HepG2 (cell line): ENCODE results near the gene PRR11. TPM values are rescaled to one million over a fixed set of nuclear protein-coding genes. Genes with fewer than 3 reads are reported as not detected.

Source experiments
- HMGXB3 ChIP-seq: sonication (generic); formaldehyde crosslinking; IDR thresholded peaks from 2 replicates; pipeline ENCODE4 v1.4.0; 2020; ENCODE audit warnings: missing genetic modification reagents, borderline replicate concordance
- NFATC3 ChIP-seq: sonication (generic); formaldehyde crosslinking; IDR thresholded peaks from 2 replicates; pipeline ENCODE4 v1.5.1; 2020; ENCODE audit warnings: mild to moderate bottlenecking, missing genetic modification reagents
- PHF8 ChIP-seq: sonication (generic); formaldehyde crosslinking; IDR thresholded peaks from 2 replicates; pipeline ENCODE4 v1.5.0; 2020; ENCODE audit warnings: missing genetic modification reagents
- RERE ChIP-seq: IDR thresholded peaks from 2 replicates; pipeline ENCODE4 v1.6.1; 2016; ENCODE audit warnings: low read depth, missing genetic modification reagents, missing compliant biosample characterization
- SRSF1 ChIP-seq: fragments of 200-400 bp; formaldehyde crosslinking; optimal IDR thresholded peaks from 2 replicates; pipeline ENCODE3; 2017; ENCODE audit warnings: mild to moderate bottlenecking, low read depth, low read length, moderate library complexity
- ZNF180 ChIP-seq: sonication (generic); formaldehyde crosslinking; IDR thresholded peaks from 2 replicates; pipeline ENCODE4 v1.4.0; 2020; ENCODE audit warnings: low read depth, missing genetic modification reagents, borderline replicate concordance
- ZNF317 ChIP-seq: sonication (generic); formaldehyde crosslinking; IDR thresholded peaks from 2 replicates; pipeline ENCODE4 v1.5.0; 2020; ENCODE audit warnings: mild to moderate bottlenecking, missing genetic modification reagents
- ZNF414 ChIP-seq: sonication (generic); formaldehyde crosslinking; IDR thresholded peaks from 2 replicates; pipeline ENCODE4 v1.5.0; 2020; ENCODE audit warnings: missing genetic modification reagents
- ZNF558 ChIP-seq: sonication (generic); formaldehyde crosslinking; IDR thresholded peaks from 2 replicates; pipeline ENCODE4 v1.9.0; 2022; ENCODE audit warnings: mild to moderate bottlenecking, missing genetic modification reagents, borderline replicate concordance
- polyA plus RNA-seq, 8 experiments: library from polyadenylated mRNA; depleted of rRNA in 3 of 8; stranded (reverse) in 7 of 8; unstranded in 1 of 8; fragments of >200 nt; fragmentation: Illumina TruSeq in 4 of 8; extraction: Trizol in 4 of 8; gene quantifications; 2 replicates each; pipeline versions ENCODE4 v1.2.1 to v1.2.3, GENCODE V29; 2011 to 2016; ENCODE audit warnings: low read depth in 4 of 8, missing spikeins in 1 of 8, mixed read lengths in 1 of 8; ENCODE audit not compliant: insufficient read depth in 1 of 8
- total RNA-seq, 5 experiments: library from RNA; depleted of rRNA; stranded (reverse); fragments of >200 nt; fragmentation: Illumina TruSeq; extraction: Trizol; gene quantifications; 2 replicates each; pipeline ENCODE4 v1.2.3, GENCODE V29; 2016; ENCODE audit warnings: low read depth in 1 of 5
- TF ChIP-seq, protein P1 (sequence below): sonication (generic); formaldehyde crosslinking; IDR thresholded peaks from 2 replicates; pipeline ENCODE4 v1.4.0; 2020; ENCODE audit warnings: missing genetic modification reagents, mild to moderate bottlenecking, borderline replicate concordance
- TF ChIP-seq, protein P2 (sequence below): IDR thresholded peaks from 2 replicates; pipeline ENCODE4 v1.6.1; 2016; ENCODE audit warnings: missing compliant biosample characterization, missing genetic modification reagents, borderline replicate concordance
- TF ChIP-seq, protein P3 (sequence below): sonication (generic); formaldehyde crosslinking; IDR thresholded peaks from 2 replicates; pipeline ENCODE4 v1.4.0; 2020; ENCODE audit warnings: missing genetic modification reagents

The PRR11 gene
- total and polyA plus RNA-seq, 2 of the 13 experiments (the other 11 are each of a cell fraction or from before 2014, with no cell fraction given): 35.7 to 39.2 TPM

DNA sequence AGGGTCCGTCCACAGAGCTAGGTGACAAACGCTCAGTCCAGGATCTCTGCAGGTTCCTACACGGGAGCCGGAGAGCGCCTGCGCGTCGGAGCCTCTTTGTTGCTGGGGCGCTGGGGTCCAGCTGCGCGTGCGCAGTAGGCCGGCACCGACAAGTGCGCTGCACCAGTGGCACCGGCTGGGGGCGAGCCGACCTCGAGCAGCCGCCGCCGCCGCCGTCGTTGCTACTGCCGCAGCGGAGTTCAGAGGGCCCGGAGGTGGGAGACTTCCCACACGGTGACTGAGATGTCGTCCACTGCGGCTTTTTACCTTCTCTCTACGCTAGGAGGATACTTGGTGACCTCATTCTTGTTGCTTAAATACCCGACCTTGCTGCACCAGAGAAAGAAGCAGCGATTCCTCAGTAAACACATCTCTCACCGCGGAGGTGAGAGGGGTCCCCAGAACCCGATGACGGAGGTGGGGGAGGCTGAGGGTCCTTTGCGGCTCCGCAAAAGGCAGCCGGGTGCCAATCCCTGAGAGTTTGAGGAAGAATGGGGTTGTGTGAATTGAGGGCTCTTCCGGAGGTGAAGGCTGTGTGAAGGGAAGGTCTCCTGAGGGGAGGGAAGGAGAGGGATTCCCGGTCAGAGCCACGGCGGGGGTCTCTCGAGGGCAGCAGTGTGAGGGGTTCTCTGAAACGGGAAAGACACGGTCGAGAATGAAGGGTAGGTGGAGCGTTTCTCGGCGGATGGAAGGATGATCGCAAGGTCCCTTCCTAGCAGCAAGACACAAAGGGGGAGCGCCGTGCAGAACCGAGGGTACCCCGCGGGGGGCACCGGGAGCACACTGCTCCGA is 65.0 kb downstream of the PRR11 start, which contains the start of gene GDPD1 (continued):
- TF ChIP-seq SRSF1: peak; percentile 62
- TF ChIP-seq ZNF558 (CRISPR knock-in tag): no peak; the same call in 1 of the 2 replicates
- TF ChIP-seq NFATC3: 0 out of 2 replicates have a peak, but pooled peaks have one; percentile 6
- TF ChIP-seq RERE (CRISPR knock-in tag): no peak
- TF ChIP-seq, protein P1, sequence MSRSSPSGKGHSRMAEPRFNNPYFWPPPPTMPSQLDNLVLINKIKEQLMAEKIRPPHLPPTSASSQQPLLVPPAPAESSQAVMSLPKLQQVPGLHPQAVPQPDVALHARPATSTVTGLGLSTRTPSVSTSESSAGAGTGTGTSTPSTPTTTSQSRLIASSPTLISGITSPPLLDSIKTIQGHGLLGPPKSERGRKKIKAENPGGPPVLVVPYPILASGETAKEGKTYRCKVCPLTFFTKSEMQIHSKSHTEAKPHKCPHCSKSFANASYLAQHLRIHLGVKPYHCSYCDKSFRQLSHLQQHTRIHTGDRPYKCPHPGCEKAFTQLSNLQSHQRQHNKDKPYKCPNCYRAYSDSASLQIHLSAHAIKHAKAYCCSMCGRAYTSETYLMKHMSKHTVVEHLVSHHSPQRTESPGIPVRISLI: peak; percentile 79; the same call in 1 of the 2 replicates
- no peak for TF ChIP-seq HMGXB3 (CRISPR knock-in tag)
- TF ChIP-seq PHF8: peak; percentile 81
- TF ChIP-seq ZNF317: peak; percentile 82
- TF ChIP-seq, protein P2, sequence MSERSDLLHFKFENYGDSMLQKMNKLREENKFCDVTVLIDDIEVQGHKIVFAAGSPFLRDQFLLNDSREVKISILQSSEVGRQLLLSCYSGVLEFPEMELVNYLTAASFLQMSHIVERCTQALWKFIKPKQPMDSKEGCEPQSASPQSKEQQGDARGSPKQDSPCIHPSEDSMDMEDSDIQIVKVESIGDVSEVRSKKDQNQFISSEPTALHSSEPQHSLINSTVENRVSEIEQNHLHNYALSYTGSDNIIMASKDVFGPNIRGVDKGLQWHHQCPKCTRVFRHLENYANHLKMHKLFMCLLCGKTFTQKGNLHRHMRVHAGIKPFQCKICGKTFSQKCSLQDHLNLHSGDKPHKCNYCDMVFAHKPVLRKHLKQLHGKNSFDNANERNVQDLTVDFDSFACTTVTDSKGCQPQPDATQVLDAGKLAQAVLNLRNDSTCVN: 0 out of 2 replicates have a peak, but pooled peaks have one; percentile 72
- TF ChIP-seq ZNF180: no peak
- TF ChIP-seq, protein P3, sequence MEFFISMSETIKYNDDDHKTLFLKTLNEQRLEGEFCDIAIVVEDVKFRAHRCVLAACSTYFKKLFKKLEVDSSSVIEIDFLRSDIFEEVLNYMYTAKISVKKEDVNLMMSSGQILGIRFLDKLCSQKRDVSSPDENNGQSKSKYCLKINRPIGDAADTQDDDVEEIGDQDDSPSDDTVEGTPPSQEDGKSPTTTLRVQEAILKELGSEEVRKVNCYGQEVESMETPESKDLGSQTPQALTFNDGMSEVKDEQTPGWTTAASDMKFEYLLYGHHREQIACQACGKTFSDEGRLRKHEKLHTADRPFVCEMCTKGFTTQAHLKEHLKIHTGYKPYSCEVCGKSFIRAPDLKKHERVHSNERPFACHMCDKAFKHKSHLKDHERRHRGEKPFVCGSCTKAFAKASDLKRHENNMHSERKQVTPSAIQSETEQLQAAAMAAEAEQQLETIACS: no peak
- TF ChIP-seq ZNF414 (CRISPR knock-in tag): 0 out of 2 replicates have a peak, but pooled peaks have one; percentile 60
